ENCODE data around the gene ST7. TPM values are rescaled to one million over a fixed set of nuclear protein-coding genes. Genes with fewer than 3 reads are reported as not detected.
"Not testable (repeated sequence)": the region's sequence is repeated elsewhere in the genome, so short reads cannot be mapped to it uniquely, and the experiment has no call there.

Gene ST7
- total RNA-seq, 1 experiment from 2014 or later: 12.9 TPM

DNA sequence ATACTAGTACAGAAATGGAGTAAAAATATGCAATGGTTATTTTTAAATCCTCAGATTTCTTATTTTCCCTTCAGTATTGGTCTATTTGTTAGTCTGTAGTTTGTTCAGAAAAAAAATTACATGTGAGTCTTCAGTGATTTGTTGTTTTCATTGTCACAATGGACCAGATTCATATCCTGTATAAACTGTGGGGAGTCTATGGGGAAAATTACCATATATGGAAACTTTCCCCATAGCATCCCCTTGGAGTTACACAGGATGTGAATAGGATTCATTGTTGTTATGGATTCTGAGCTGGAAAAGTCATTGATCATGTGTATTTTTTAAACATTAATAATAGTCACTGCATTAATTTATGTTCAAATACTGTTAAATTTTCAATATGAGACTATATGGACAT is 72.6 kb downstream of the ST7 start:
- Histone ChIP-seq H2AFZ (ENCODE audit: low read length) (no peak overlapping the region), H2BK12ac (ENCODE audit: insufficient read length, low read depth, low read length) (no peak overlapping the region), H2BK5ac (ENCODE audit: insufficient read length, low read length) (no peak overlapping the region), H3K79me2 (ENCODE audit: insufficient read depth, low read length) (no peaks in the 10 kb centered on the region), H3K4me2 (ENCODE audit: insufficient read depth, insufficient read length, low read length) (no peak overlapping the region), H3K18ac (ENCODE audit: insufficient read length, low read depth, low read length) (no peak overlapping the region), H3T11ph (ENCODE audit: low read length) (no peak overlapping the region), H3K27me3 (ENCODE audit: insufficient read depth, low read length) (no peaks in the 10 kb centered on the region), H4K5ac (ENCODE audit: insufficient read length, low read depth, low read length) (no peak overlapping the region), H3K4me1 (ENCODE audit: insufficient read depth, low read length) (no peaks in the 10 kb centered on the region), H3K14ac (ENCODE audit: insufficient read depth, low read length) (no peak overlapping the region), H4K91ac (ENCODE audit: insufficient read length, low read depth, low read length) (no peak overlapping the region), H4K20me1 (ENCODE audit: control insufficient read depth, insufficient read depth, insufficient read length) (no peaks in the 10 kb centered on the region), H3K9ac (ENCODE audit: extremely low read depth, insufficient read length, low read length) (no peak overlapping the region), H3K56ac (ENCODE audit: insufficient read length, low read depth, low read length) (no peak overlapping the region), H4K8ac (replicated peaks; ENCODE audit: insufficient read length, low read depth, low read length) (no peak overlapping the region), H3K79me1 (ENCODE audit: insufficient read depth, low read depth, low read length, poor library complexity, severe bottlenecking) (no peaks in the 10 kb centered on the region), H3K4ac (ENCODE audit: low read depth, low read length) (no peak overlapping the region), H3K23ac (ENCODE audit: insufficient read length, low read depth, low read length) (no peak overlapping the region), H3K27ac (ENCODE audit: insufficient read length, low read depth, low read length) (no peak overlapping the region), H2BK15ac (ENCODE audit: low read depth, low read length) (no peak overlapping the region), H2BK20ac (ENCODE audit: low read depth, low read length, poor library complexity, severe bottlenecking) (no peak overlapping the region), H2AK5ac (ENCODE audit: insufficient read length, low read length) (no peak overlapping the region), H3K9me3 (ENCODE audit: control insufficient read depth, low read depth, low read length) (no peaks in the 10 kb centered on the region), H2BK120ac (ENCODE audit: low read depth, low read length, poor library complexity, severe bottlenecking) (no peak overlapping the region), H3K23me2 (ENCODE audit: insufficient read length, low read depth, low read length, poor library complexity, severe bottlenecking) (no peaks in the 10 kb centered on the region)
- Mint-ChIP-seq H3K27ac (no peak overlapping the region), H3K27me3 (ENCODE audit: low read depth) (no peaks in the 10 kb centered on the region), H3K36me3 (ENCODE audit: insufficient read depth in 1 of 3, low read depth in 3 of 3) (peaks cover 5 to 17% (median 6%) of the 10 kb centered on the region in 3 experiments; a peak in 5 of 7 replicates), H3K4me3 (no peak overlapping the region), H3K9me3 (peaks cover 8% of the 10 kb centered on the region in 2 experiments), H3K4me1 (peaks cover 0 to 3% of the 10 kb centered on the region in 2 experiments; a peak in 1 of 4 replicates)
- TF ChIP-seq, protein P1, sequence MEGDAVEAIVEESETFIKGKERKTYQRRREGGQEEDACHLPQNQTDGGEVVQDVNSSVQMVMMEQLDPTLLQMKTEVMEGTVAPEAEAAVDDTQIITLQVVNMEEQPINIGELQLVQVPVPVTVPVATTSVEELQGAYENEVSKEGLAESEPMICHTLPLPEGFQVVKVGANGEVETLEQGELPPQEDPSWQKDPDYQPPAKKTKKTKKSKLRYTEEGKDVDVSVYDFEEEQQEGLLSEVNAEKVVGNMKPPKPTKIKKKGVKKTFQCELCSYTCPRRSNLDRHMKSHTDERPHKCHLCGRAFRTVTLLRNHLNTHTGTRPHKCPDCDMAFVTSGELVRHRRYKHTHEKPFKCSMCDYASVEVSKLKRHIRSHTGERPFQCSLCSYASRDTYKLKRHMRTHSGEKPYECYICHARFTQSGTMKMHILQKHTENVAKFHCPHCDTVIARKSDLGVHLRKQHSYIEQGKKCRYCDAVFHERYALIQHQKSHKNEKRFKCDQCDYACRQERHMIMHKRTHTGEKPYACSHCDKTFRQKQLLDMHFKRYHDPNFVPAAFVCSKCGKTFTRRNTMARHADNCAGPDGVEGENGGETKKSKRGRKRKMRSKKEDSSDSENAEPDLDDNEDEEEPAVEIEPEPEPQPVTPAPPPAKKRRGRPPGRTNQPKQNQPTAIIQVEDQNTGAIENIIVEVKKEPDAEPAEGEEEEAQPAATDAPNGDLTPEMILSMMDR (conservative IDR thresholded peaks at IDR 0.05): no peak
- DNase-seq: no peak

DNA sequence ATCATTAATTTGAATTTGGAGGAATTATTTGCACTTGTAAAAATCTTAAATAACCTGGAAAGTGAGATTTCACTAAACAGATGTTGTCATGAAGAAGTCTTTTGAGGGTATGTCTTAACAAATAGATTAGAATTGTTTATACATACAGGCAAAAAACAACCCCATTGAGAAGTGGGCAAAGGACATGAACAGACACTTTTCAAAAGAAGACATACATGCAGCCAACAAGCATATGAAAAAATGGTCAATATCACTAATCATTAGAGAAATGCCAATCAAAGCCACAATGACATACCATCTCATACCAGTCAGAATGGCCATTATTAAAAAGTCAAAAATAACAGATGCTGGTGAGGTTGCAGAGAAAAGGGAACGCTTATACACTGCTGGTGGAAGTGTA is 77.0 kb downstream of the ST7 start:
- H3K9me3 Mint-ChIP-seq: peaks cover 11% of the 10 kb centered on the region in 2 experiments
- not testable (repeated sequence) for H4K5ac ChIP-seq (ENCODE audit: insufficient read length, low read depth, low read length); H3K18ac ChIP-seq (ENCODE audit: insufficient read length, low read depth, low read length); H3K79me2 ChIP-seq (ENCODE audit: insufficient read depth, low read length); H2AFZ ChIP-seq (ENCODE audit: low read length); H2BK12ac ChIP-seq (ENCODE audit: insufficient read length, low read depth, low read length); H3K9me3 ChIP-seq (ENCODE audit: control insufficient read depth, low read depth, low read length); H3K4me1 Mint-ChIP-seq; H3K14ac ChIP-seq (ENCODE audit: insufficient read depth, low read length); H3K4me1 ChIP-seq (ENCODE audit: insufficient read depth, low read length); H3K56ac ChIP-seq (ENCODE audit: insufficient read length, low read depth, low read length); DNase-seq; H3T11ph ChIP-seq (ENCODE audit: low read length); H2BK120ac ChIP-seq (ENCODE audit: low read depth, low read length, poor library complexity, severe bottlenecking); H2BK5ac ChIP-seq (ENCODE audit: insufficient read length, low read length); H3K79me1 ChIP-seq (ENCODE audit: insufficient read depth, low read depth, low read length, poor library complexity, severe bottlenecking); H3K27ac ChIP-seq (ENCODE audit: insufficient read length, low read depth, low read length); H3K27me3 Mint-ChIP-seq (ENCODE audit: low read depth); H2BK15ac ChIP-seq (ENCODE audit: low read depth, low read length); H3K4me3 Mint-ChIP-seq; H2BK20ac ChIP-seq (ENCODE audit: low read depth, low read length, poor library complexity, severe bottlenecking); H2AK5ac ChIP-seq (ENCODE audit: insufficient read length, low read length); H4K20me1 ChIP-seq (ENCODE audit: control insufficient read depth, insufficient read depth, insufficient read length); H3K4me2 ChIP-seq (ENCODE audit: insufficient read depth, insufficient read length, low read length); H3K23ac ChIP-seq (ENCODE audit: insufficient read length, low read depth, low read length); H3K4ac ChIP-seq (ENCODE audit: low read depth, low read length); H3K23me2 ChIP-seq (ENCODE audit: insufficient read length, low read depth, low read length, poor library complexity, severe bottlenecking); H3K27me3 ChIP-seq (ENCODE audit: insufficient read depth, low read length); H4K8ac ChIP-seq (replicated peaks; ENCODE audit: insufficient read length, low read depth, low read length); H3K9ac ChIP-seq (ENCODE audit: extremely low read depth, insufficient read length, low read length); H4K91ac ChIP-seq (ENCODE audit: insufficient read length, low read depth, low read length); H3K27ac Mint-ChIP-seq
- WGBS (ENCODE audit: extremely low coverage, insufficient read length, low lambda C conversion rate): no CpG with 5 or more reads among the region's 1 CpG
- peaks cover 7 to 20% (median 8%) of the 10 kb centered on the region in 3 experiments; a peak in 5 of 7 replicates for H3K36me3 Mint-ChIP-seq (ENCODE audit: insufficient read depth in 1 of 3, low read depth in 3 of 3)
